Activated CD8-positive, alpha-beta memory T cell treated with anti-CD3 and anti-CD28 coated beads, Interleukin-2, amount 50 U/mL, for 1 hour (primary cell): ENCODE data around the gene FOXP1.
"Not testable (repeated sequence)": the region's sequence is repeated elsewhere in the genome, so short reads cannot be mapped to it uniquely, and the experiment has no call there.

ENCODE experiments used
- DNase-seq: peaks from one replicate; pipeline ENCODE4 v3.0.0-alpha.2; 2020; ENCODE audit errors: extremely low read depth

FOXP1 gene

DNA sequence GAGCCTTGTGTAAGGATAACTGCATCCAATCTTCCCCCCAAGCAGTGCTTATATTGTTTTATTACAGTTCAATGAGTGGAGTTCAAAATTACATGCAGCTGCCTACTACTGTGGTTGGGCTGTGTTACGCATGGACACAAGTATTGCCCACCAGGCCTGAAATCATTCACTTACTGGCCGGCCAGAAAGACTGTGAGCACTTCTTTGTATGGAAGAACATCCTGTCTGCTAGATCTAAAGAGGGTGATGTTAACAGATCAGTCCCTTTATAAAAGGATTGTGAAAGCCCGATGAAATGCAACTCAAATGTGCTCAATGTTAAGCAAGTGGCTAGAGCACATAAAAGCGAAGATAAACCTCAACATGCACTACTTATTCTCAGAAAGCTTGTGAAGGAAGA is 132.5 kb downstream of the FOXP1 start:
- DNase-seq = no peak

GRCh38 chr3:71450162-71450561 is 133.4 kb downstream of the FOXP1 start:
- DNase-seq = no peak

- DNase-seq = no peak
Observed at GRCh38 chr3:71447803-71448202, 135.7 kb downstream of the FOXP1 start.

GRCh38 chr3:71447197-71447596 is 136.3 kb downstream of the FOXP1 start:
- DNase-seq = no peak

- no peak for DNase-seq
Observed at GRCh38 chr3:71446734-71447133, 136.8 kb downstream of the FOXP1 start.

- no peak for DNase-seq
Observed at GRCh38 chr3:71446260-71446659, 137.3 kb downstream of the FOXP1 start.

- DNase-seq = no peak
Observed at GRCh38 chr3:71444861-71445259, 138.7 kb downstream of the FOXP1 start.

DNA sequence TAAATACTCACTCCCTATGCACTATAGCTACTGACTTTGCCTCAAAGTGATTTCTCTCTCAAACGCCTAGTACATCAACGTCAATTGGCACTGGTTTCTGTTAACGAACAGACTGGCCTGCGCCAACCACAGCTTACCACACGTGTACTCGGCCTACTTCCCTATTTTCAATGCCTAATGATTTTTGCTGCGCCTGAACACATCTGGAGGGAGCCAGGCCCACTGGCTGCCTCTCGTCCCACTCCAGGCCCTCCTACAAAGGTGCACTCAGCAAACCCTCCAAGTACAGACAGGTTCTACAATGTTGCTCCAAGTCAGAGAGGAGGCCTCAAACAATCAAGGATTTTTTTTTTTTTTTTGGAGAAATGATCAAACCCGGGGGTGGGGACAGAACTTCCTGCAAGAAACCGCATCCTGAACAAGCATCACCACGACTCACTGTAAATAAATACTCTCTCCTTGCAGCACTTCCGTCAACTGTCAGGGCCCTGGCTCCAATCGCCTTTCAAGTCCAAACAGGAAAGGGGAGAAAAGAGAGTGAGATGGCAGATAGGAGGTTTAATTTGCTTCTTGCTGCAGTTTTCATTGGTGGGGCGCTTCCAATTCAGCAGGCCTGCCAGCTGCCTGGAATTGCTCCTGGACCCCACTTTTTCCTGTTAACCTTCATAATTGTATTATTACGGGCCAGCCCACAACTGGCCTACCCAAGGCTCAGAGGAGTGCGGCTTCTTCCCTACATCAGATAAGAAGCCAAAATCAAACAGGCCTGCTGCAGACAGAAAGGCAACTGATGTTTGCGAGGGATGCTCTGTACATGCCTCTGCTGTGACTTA is 139.3 kb downstream of the FOXP1 start:
- DNase-seq = peak; percentile 54

DNA sequence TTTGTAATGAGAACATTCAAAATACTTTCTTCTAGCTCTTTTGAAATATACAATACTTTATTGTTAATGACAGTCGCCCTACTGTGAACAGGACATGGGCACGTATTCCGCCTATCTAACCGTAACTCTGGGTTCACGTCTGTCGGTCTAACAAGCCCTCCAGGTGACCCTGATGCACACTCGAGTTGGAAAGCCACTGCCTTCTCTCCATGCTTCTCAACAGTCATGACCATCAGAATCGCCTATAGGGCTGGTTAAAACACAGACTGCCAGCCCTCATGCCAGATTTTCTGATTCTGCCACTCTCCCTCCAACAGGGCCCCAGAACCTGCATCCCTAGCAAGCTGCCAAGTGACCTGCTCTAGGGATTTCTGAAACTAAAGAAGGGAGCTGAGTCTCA is 140.2 kb downstream of the FOXP1 start:
- no peak for DNase-seq

DNA sequence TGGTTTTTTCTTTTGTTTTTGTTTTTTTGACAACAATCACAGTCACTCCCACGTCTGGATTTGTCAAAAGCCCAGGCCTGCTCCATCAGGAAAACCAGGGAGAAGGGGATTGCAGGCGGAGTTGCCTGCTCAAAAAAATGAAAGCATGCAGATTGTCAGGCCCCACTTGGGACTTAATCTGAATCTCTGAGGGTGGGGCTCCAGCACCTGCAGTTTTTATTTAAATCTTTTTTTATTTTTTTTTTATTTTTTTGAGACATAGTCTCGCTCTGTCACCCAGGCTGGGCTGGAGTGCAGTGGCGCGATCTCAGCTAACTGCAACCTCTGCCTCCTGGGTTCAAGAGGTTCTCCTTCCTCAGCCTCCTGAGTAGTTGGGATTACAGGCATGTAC is 140.9 kb downstream of the FOXP1 start:
- no peak for DNase-seq

- no peak for DNase-seq
Observed at GRCh38 chr3:71441925-71442651, 141.4 kb downstream of the FOXP1 start.

GRCh38 chr3:71441217-71441924 is 142.2 kb downstream of the FOXP1 start:
- DNase-seq = no peak

DNA sequence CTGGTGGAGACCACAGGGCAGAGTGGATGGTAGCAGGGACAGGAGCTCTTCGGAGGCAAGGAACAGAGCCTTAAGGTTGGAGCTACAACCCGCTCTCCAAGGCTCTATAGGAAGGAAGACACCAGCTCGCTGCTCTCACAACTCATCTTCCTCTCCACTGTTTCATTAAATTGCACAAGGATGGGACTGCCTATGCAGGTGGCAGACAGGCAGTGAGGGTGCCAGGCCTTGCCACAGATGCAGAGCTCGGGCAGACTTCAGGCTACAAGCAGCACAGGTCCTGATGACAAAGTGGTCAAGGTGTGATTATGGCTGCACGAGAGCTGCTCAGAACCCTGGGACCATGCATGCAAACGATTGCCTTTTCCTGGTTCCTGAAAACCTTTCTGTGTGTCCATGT is 144.6 kb downstream of the FOXP1 start:
- no peak for DNase-seq

- DNase-seq = no peak
Observed at GRCh38 chr3:71438071-71438685, 145.3 kb downstream of the FOXP1 start.

- DNase-seq = no peak
Observed at GRCh38 chr3:71436337-71436736, 147.2 kb downstream of the FOXP1 start.

DNA sequence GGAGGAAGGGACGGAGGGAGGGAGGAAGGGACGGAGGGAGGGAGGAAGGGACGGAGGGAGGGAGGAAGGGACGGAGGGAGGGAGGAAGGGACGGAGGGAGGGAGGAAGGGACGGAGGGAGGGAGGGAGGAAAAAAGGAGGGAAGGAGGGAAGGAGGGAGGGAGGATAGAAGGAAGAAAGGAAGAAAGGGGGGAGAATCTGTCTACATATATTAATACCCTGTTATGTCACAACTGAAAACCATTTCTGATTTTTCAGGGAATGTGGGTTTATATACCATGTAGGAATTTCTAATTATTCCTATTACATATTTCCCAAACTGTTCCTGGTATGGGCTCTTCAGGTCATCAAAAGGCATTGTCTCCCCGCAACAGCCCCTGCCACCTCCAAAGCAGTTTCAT is 147.7 kb downstream of the FOXP1 start:
- not testable (repeated sequence) for DNase-seq

DNA sequence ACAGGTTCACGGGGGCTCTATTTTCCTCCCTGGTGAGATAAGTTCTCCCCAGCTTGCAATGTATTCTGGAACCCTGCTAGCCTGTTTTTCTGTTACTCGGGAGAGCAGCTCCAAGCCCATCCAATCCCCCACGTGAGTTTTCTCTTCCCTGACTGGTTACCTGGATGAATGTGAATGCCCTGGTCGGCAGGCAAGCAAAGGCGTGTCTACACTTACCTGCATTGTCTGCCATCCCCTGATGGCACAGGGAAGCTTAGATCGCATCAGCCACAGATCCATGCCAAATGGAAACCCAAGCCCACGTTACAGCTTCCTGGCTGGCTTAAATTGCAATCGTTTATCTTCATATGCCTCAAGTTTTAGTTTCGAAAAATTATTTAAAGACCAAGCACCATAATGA is 149.9 kb downstream of the FOXP1 start:
- no peak for DNase-seq

- DNase-seq = no peak
Observed at GRCh38 chr3:71432044-71432975, 151.2 kb downstream of the FOXP1 start.

DNA sequence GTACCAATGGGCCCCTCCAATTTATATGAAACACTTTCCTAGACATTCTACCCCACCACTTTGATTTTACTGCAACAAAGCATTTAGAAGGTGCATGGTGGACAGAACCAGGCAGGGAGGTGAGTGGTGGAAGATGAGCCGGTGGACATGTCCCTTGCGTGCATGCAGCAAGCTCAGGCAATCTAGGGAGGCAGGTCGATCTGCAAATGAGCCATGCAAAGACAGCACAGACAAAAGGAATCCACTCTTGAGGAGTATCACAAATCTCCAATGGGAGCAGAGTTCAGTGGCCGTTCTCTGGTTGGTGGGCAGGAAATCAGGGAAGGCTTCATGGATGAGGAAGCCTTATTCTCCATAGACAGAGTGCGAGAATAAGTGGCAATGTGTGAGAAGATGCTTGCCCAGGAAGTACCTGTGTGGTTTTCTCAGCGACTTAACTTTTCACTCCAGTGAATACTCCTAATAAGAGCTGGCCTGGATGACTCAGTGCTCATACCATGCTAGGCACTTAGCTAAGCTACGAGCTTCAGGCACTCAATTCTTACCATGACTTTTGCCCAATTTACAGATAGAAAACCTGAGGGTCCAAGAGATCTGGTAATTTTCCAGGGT is 152.5 kb downstream of the FOXP1 start:
- no peak for DNase-seq

GRCh38 chr3:71429597-71429988 is 153.9 kb downstream of the FOXP1 start:
- no peak for DNase-seq
